GM23248 (cell line): ENCODE results near the gene DEPDC1. TPM values are rescaled to one million over a fixed set of nuclear protein-coding genes. Genes with fewer than 3 reads are reported as not detected.
A peak's percentile ranks its signal among the peaks of the same experiment; 100 is the strongest.

Source experiments
- DNase-seq: peaks from one replicate; pipeline ENCODE4 v3.0.0-alpha.2; 2015
- H2AFZ ChIP-seq: fragments of 200-600 bp; sonication (generic); 2 replicates; pipeline ENCODE4 v1.6.1; 2016; ENCODE audit warnings: antibody characterized with exemption
- H3F3A ChIP-seq: fragments of 200-600 bp; sonication (generic); 2 replicates; pipeline ENCODE4 v1.6.1; 2016; ENCODE audit warnings: mild to moderate bottlenecking, antibody characterized with exemption, mixed run types; ENCODE audit not compliant: insufficient read depth
- H3K27ac ChIP-seq: fragments of 200-600 bp; sonication (generic); 2 replicates; pipeline ENCODE4 v1.5.1; 2016; ENCODE audit warnings: mild to moderate bottlenecking
- H3K27me3 ChIP-seq: fragments of 200-600 bp; sonication (generic); replicated peaks from 2 replicates; pipeline ENCODE4 v1.6.1; 2016; ENCODE audit warnings: mild to moderate bottlenecking; ENCODE audit not compliant: insufficient read depth
- H3K36me3 ChIP-seq: fragments of 200-600 bp; sonication (generic); 2 replicates; pipeline ENCODE4 v1.6.1; 2016; ENCODE audit warnings: low read depth, mild to moderate bottlenecking
- H3K4me1 ChIP-seq: fragments of 200-600 bp; sonication (generic); 2 replicates; pipeline ENCODE4 v1.6.1; 2016; ENCODE audit warnings: mild to moderate bottlenecking; ENCODE audit not compliant: insufficient read depth
- H3K4me2 ChIP-seq: fragments of 200-600 bp; sonication (generic); one replicate; pipeline ENCODE4 v1.6.1; 2016; ENCODE audit warnings: mild to moderate bottlenecking; ENCODE audit not compliant: unreplicated experiment
- H3K4me3 ChIP-seq: fragments of 200-600 bp; sonication (generic); 2 replicates; pipeline ENCODE4 v1.5.1; 2016; ENCODE audit warnings: mild to moderate bottlenecking
- H3K79me2 ChIP-seq: fragments of 200-600 bp; sonication (generic); 2 replicates; pipeline ENCODE4 v1.6.1; 2016; ENCODE audit warnings: mild to moderate bottlenecking; ENCODE audit not compliant: insufficient read depth
- H3K9ac ChIP-seq: fragments of 200-600 bp; sonication (generic); 2 replicates; pipeline ENCODE4 v1.6.1; 2016; ENCODE audit warnings: mild to moderate bottlenecking
- H3K9me2 ChIP-seq: fragments of 200-600 bp; sonication (generic); 2 replicates; pipeline ENCODE4 v1.6.1; 2016; ENCODE audit warnings: mixed run types, mild to moderate bottlenecking, moderate library complexity; ENCODE audit not compliant: insufficient read depth
- H3K9me3 ChIP-seq: fragments of 200-600 bp; sonication (generic); one replicate; pipeline ENCODE4 v1.6.1; 2017; ENCODE audit warnings: low read depth
- H4K20me1 ChIP-seq: fragments of 200-600 bp; sonication (generic); 2 replicates; pipeline ENCODE4 v1.6.0; 2016; ENCODE audit not compliant: insufficient read depth
- EZH2 ChIP-seq: fragments of 200-600 bp; sonication (generic); IDR thresholded peaks from 2 replicates; pipeline ENCODE4 v1.6.1; 2018; ENCODE audit warnings: antibody characterized with exemption, mild to moderate bottlenecking; ENCODE audit not compliant: insufficient read depth, poor library complexity, severe bottlenecking
- EZH2phosphoT487 ChIP-seq: fragments of 200-600 bp; sonication (generic); IDR thresholded peaks from 2 replicates; pipeline ENCODE4 v1.6.1; 2018; ENCODE audit warnings: antibody characterized with exemption, moderate library complexity, mild to moderate bottlenecking, low read depth; ENCODE audit not compliant: insufficient read depth
- WGBS, 2 experiments: methylation state at CpG; one replicate each; pipeline ENCODE4 v1.1.6; 2015 to 2017; ENCODE audit warnings: low lambda C conversion rate in 2 of 2, low coverage in 1 of 2; ENCODE audit errors: missing lambda C conversion rate in 2 of 2; 5-methylcytosine and 5-hydroxymethylcytosine counted together
- in situ Hi-C: fragments of 300-500 bp; cut with MboI; formaldehyde crosslinking; loops from 2 replicates; pipeline ENCODE4 v1.15.0; 2020
- polyA plus RNA-seq: library from polyadenylated mRNA; unstranded; fragments of >200 nt; fragmentation: Nextera tagmentation; extraction: Ambion mirVana; gene quantifications from 2 replicates; pipeline ENCODE4 v1.2.1, GENCODE V29; 2016
- total RNA-seq: library from RNA; depleted of rRNA; stranded (reverse); fragments of >200 nt; shearing (Covaris generic); gene quantifications from 2 replicates; pipeline ENCODE4 v1.2.3, GENCODE V29; 2014; rRNA removed

Gene DEPDC1
- total RNA-seq (9.9 and 14.7 TPM in 2 replicates), polyA plus RNA-seq (14.5 and 15.3 TPM in 2 replicates)

- DNase-seq: peak; percentile 99
- H3K27ac ChIP-seq: peak within 1 kb of the TSS; percentile 24
- peak within 1 kb of the TSS; percentile 82 for H3K4me3 ChIP-seq
- WGBS, 2 experiments: 1 to 2% methylated on average over 50 to 58 of the region's 64 CpGs
- H4K20me1 ChIP-seq: no peaks in the 10 kb centered on the region
- H3K79me2 ChIP-seq: peaks cover 43% of the 10 kb centered on the region
- peaks cover 14% of the 10 kb centered on the region; the same call in 1 of the 2 replicates for H3K4me1 ChIP-seq
- TF ChIP-seq EZH2phosphoT487 (no peak), EZH2 (no peak)
- no peaks in the 10 kb centered on the region for H3K9me2 ChIP-seq
- no peaks in the 10 kb centered on the region for H3K9me3 ChIP-seq
- H3K4me2 ChIP-seq: peak within 1 kb of the TSS; percentile 94
- H3K36me3 ChIP-seq: no peaks in the 10 kb centered on the region
- H3K9ac ChIP-seq: peak within 1 kb of the TSS; percentile 85
- no peaks in the 10 kb centered on the region for H3K27me3 ChIP-seq
- in situ Hi-C loops: loop anchor here (25.0 kb wide), 1 partner anchor 1640 kb away; no protein-coding TSS in a partner anchor
- peak within 1 kb of the TSS; percentile 95 for H2AFZ ChIP-seq
- H3F3A ChIP-seq: no peaks in the 10 kb centered on the region
Observed at GRCh38 chr1:68496680-68497357, at the start of gene DEPDC1. DEPDC1 (minus strand) TSS chr1:68497082; CDS start chr1:68496999, 83 bp downstream.

GRCh38 chr1:68544651-68545050 is 47.8 kb upstream of the DEPDC1 start:
- H4K20me1 ChIP-seq: no peaks in the 10 kb centered on the region
- in situ Hi-C loops: no loop called here
- no peak overlapping the region for H3K4me2 ChIP-seq
- no peak overlapping the region for H3K27ac ChIP-seq
- no peak overlapping the region for H2AFZ ChIP-seq
- H3K79me2 ChIP-seq: no peaks in the 10 kb centered on the region
- no peaks in the 10 kb centered on the region for H3K9me2 ChIP-seq
- no peak for TF ChIP-seq EZH2phosphoT487
- TF ChIP-seq EZH2: no peak
- WGBS, 2 experiments: 56 to 62% methylated on average over 4 of the region's 4 CpGs
- H3K4me3 ChIP-seq: no peak overlapping the region
- H3K9me3 ChIP-seq: no peaks in the 10 kb centered on the region
- DNase-seq: no peak
- no peaks in the 10 kb centered on the region for H3K27me3 ChIP-seq
- no peaks in the 10 kb centered on the region for H3K36me3 ChIP-seq
- no peaks in the 10 kb centered on the region for H3K4me1 ChIP-seq
- no peak overlapping the region for H3K9ac ChIP-seq
- H3F3A ChIP-seq: no peaks in the 10 kb centered on the region

- Histone ChIP-seq H3F3A (no peaks in the 10 kb centered on the region), H3K4me3 (no peak overlapping the region), H3K79me2 (no peaks in the 10 kb centered on the region), H2AFZ (no peak overlapping the region), H3K27ac (no peak overlapping the region), H4K20me1 (no peaks in the 10 kb centered on the region), H3K9ac (no peak overlapping the region), H3K4me1 (no peaks in the 10 kb centered on the region), H3K9me3 (no peaks in the 10 kb centered on the region), H3K36me3 (no peaks in the 10 kb centered on the region), H3K27me3 (no peaks in the 10 kb centered on the region), H3K9me2 (no peaks in the 10 kb centered on the region), H3K4me2 (no peak overlapping the region)
- TF ChIP-seq EZH2: no peak
- no peak for TF ChIP-seq EZH2phosphoT487
- peak; percentile 10 for DNase-seq
- in situ Hi-C loops: no loop called here
Observed at GRCh38 chr1:68542586-68542985, 45.7 kb upstream of the DEPDC1 start.

GRCh38 chr1:68538941-68539340 is 42.1 kb upstream of the DEPDC1 start:
- no peaks in the 10 kb centered on the region for H3K27me3 ChIP-seq
- no peak overlapping the region for H3K9ac ChIP-seq
- in situ Hi-C loops: no loop called here
- no peak overlapping the region for H3K4me2 ChIP-seq
- H3K27ac ChIP-seq: no peak overlapping the region
- H3K36me3 ChIP-seq: no peaks in the 10 kb centered on the region
- H3K9me3 ChIP-seq: no peaks in the 10 kb centered on the region
- H4K20me1 ChIP-seq: no peaks in the 10 kb centered on the region
- no peaks in the 10 kb centered on the region for H3K4me1 ChIP-seq
- no peak for DNase-seq
- no peaks in the 10 kb centered on the region for H3K9me2 ChIP-seq
- no peak overlapping the region for H3K4me3 ChIP-seq
- no peak overlapping the region for H2AFZ ChIP-seq
- H3K79me2 ChIP-seq: no peaks in the 10 kb centered on the region
- TF ChIP-seq EZH2phosphoT487 (no peak), EZH2 (no peak)
- H3F3A ChIP-seq: no peaks in the 10 kb centered on the region

- no peak overlapping the region for H2AFZ ChIP-seq
- H3K4me3 ChIP-seq: no peak overlapping the region
- no peaks in the 10 kb centered on the region for H3K9me3 ChIP-seq
- in situ Hi-C loops: no loop called here
- no peaks in the 10 kb centered on the region for H3K79me2 ChIP-seq
- TF ChIP-seq EZH2: no peak
- TF ChIP-seq EZH2phosphoT487: no peak
- DNase-seq: no peak
- no peak overlapping the region for H3K27ac ChIP-seq
- H3K36me3 ChIP-seq: no peaks in the 10 kb centered on the region
- H3K9me2 ChIP-seq: no peaks in the 10 kb centered on the region; the same call in 1 of the 2 replicates
- no peak overlapping the region for H3K9ac ChIP-seq
- WGBS, 2 experiments: 83 to 97% methylated on average over 3 of the region's 3 CpGs
- H3K4me1 ChIP-seq: no peaks in the 10 kb centered on the region
- no peaks in the 10 kb centered on the region for H4K20me1 ChIP-seq
- no peak overlapping the region for H3K4me2 ChIP-seq
- no peaks in the 10 kb centered on the region for H3K27me3 ChIP-seq
- H3F3A ChIP-seq: no peaks in the 10 kb centered on the region
Observed at GRCh38 chr1:68528243-68528642, 31.4 kb upstream of the DEPDC1 start.
